Hematopoietic multipotent progenitor cell treated with erythropoietin and hydrocortisone succinate and interleukin-3 and kit ligand, for 6 days (in vitro differentiated cells): ENCODE measurements around the gene PGR.

Experiments
- DNase-seq: peaks from one replicate; pipeline ENCODE4 v3.0.0-alpha.2; 2015

The PGR gene

GRCh38 chr11:101008961-101009689 is 120.5 kb downstream of the PGR start:
- no peak for DNase-seq

- DNase-seq: no peak
Observed at GRCh38 chr11:101003468-101003867, 126.1 kb downstream of the PGR start.

DNA sequence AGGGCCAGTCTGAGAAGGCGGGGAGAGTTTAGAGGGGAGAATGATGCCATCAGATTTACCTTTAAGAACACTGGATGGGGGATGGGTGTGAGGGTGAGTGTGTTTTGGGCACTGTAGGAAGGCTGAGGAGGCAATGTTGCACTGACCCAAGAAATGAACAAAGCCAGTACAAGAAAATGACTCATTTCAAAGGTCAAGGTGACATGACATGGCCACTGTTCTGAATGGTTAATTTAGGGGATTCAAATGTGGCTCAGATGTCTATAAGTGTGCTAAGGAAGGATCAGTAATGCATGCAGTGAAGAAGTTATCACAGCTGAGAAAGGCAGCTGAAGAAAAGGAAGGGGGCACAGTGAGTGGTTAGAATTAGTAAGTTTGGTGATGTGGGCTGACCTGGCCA is 129.9 kb downstream of the PGR start:
- no peak for DNase-seq

DNA sequence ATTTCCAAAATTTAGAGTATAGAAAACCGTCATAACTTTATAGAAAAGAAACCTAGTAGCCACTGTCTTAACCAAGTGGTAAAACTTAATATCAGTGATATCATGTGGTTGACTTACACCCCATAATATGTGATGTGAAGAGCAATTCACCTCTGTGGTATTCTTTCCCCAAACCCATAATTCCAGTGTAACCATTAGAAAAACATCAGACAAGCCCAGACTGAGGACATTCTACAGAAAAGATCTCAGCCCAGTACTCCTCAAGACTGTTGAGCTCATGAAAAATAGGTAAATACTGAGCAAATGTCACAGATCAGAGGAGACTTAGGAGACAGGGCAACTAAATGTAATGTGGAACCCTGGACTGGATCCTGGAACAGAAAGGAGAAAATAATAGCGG is 134.6 kb downstream of the PGR start:
- DNase-seq: no peak

DNA sequence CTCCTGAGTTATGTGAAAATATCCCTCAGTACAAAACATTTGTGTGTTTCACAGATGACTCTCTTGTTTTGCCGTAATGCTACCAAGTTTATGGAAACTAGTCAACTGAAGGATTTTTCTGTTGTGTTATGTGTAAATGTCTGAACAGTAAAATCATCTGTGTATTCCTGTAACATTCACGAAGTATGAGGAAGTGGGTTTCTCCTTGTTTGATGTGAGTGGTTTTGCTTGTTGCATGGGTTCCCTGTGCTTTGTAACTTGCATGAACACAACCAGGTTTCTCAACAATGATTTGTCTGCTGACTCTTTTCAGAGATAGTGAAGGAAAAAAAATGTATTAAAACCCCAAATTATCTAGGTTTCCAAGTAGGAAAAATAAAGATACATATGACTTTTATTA is 138.1 kb downstream of the PGR start:
- no peak for DNase-seq

DNA sequence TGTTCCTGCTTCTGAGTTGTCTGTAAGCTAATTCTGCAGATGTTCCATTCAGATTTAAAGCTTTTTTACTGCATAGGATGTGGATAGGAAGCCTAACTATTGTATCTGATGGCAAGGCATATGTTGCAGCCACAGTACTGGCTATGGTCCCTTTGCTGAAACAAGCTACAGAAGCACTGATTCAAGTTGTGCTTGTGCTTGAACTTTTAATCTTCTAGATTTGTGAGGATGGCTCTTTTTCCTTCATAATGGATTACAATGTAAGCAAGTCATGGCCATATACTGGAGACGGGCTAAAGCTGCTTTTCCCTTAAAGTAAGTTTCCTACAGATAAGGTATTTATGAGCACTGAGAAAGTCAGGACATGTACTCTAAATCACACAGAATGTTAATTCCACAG is 138.7 kb downstream of the PGR start:
- DNase-seq: no peak

DNA sequence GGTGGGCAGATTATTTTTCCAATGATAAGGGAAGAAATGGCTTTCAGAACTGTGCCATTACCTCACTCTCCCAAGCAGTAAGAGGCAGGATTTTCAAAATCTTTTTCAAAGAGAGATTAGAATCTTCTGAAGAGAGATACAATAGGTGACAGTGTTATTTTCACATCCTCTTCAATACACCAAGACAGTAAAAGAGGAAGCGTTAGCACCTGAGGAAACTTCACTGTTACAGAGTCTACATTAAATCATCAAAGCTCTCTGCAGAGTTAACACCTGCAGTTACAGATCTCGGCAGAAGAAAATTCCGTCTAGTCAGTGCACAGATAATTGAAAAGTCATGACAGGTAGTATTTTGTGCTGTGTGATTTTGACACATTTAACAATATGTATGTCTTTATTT is 144.9 kb downstream of the PGR start:
- no peak for DNase-seq

DNA sequence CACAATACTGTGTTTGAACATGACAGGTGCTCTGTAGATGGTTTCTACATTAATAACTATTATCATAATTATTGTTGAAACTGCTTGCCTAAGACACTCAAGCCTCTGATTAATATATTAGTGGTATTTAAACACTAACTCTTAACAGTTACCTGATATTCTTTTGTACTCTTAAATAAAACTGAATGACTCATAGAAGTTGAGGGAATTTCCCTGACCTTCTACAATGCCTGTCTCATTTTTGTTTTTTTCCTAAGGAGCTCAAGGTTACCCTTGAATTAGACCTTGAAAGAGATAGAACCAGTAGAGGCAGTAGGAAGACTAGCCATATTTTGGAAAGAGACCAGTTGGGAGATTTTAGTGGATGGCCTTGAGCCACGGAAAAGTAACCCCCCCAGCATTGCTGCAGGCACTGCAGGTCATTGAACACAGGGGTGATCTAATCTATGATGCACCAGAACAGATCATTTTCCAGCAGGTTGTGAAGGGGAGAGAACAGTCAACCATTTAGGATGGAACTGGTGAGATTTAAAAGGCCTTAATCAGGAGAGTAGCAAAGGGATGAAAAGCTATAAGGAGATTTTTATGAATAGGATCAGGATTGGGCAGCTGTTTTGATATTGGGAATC is 148.3 kb downstream of the PGR start:
- no peak for DNase-seq

GRCh38 chr11:100980156-100980555 is 149.5 kb downstream of the PGR start:
- peak; percentile 30 for DNase-seq
